Measurements from ENCODE around the gene PBXIP1.
"Not testable (repeated sequence)": the region's sequence is repeated elsewhere in the genome, so short reads cannot be mapped to it uniquely, and the experiment has no call there.

The PBXIP1 gene

DNA sequence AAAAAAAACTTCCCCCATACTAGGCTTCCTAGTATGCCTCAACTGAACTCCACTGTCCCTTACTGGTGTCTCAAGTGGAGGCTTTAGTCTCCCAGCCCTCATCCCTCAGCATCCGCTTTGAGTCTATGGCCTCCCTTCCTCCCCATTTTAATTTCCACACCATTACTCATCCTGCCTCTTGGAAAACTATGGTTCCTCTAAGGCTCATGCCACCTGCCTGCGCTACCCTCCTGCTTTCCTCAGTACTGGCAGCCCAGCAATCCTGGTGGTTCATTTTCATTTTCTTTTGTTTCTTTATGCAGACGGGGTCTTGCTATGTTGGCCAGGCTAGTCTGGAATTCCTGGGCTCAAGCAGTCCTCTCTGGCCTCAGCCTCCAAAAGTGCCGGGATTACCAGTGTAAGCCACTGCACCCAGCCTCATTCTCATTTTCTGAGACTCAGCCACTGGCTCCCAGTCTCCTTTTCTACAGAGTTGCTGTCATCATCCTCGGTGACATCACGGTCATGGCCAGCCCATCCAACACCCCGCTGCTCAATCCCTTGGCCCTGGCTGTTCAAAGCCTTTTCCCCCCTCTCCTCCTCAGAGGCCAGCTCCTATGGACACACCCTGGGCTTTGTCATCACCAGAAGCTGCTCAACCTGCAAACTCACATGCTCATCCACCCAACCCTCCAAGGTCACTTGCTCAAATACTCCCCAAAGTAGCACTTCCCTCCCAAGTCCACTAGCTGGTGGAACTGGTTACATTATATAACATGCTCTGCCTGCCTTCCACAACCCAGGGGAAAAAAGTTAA, 17.1 kb downstream of the PBXIP1 start:
- DNase-seq (ENCODE audit: low spot score) (no peak), FAIRE-seq (no peak)

DNA sequence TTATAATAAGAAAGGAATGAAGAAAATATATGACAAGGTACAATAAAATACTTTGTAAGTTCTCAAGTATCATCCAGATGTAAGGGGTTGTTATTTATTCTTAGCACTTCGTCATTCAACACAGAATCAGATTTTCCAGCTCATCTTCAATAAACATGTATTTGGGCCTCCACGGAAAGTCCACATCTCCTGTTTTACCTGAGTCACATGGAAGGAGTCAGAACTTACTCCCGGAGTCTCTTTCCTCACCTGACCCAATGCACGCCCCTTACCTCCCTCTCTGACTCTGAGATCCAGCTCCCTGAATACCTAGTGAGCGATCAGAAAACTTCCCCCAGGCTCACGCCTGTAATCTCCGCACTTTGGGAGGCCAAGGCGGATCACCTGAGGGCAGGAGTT, 17.9 kb downstream of the PBXIP1 start:
- FAIRE-seq, result no peak
- no peak for DNase-seq (ENCODE audit: low spot score)

DNA sequence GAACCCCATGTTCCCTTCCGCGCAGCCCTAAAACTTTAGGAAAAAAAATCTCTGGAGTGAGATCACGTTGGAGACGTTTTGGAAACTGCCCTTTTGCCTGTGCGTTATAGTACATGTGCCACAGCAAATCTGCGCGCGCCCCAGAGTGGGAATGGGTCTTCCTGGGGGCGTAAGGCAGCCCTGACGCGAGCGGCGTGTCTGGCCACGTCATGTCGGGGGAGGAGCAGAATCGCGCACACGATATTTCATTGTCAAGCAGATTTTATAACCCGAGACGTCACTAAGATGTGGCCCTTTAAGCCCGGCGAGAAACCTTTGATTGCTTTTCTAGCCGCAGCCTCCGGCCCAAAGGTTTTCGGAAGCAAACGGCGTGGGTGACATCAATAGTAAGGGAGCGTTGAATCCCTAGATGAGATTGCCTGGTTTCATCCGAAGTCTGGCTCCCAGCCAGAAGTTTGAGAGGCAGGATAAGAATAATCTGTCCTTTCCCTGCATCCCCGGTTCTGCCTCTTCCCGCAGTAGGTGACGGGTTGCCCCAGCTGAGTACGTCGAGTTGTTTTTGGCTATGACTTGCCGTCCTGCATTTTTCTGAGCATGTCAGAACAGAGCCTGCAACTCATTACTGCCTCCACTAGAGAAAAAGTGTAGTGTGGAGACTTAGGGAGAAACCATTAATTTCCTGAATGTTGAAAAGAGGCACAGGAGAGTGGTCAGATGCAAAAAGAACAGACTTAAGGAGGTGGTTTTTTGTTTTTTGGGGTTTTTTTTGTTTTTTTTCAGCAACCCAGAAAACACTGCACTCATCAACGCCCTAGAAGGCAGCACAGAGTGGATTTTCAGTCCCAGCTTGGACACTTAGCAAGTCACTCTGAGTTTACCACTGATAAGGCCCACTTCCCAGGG, 18.6 kb downstream of the PBXIP1 start:
- no peak for FAIRE-seq

DNA sequence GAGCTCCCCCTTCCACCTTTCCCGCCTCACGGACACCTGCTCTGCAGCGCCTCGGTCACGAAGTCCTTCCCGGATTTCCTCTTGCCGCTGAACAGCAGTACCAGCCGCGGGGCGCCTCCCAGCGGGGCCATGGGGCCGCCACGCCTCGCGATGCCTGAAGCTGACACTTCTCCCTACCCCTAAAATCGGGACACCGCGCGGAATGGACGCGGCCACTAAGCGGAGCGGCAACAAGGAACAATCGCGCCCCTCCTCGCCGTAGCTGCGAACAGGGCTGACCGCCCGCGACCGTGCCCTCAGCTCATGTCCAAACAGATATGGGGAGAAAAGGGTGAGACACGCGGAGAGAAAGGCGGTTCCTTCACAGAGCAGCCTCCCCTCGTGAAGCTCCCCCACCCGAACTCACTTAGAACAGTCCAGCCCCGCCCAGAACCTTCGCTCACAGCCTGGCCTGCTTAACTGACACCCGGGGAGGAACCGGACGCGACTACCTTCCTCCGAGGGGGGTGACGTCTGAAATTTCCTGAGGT, 19.3 kb downstream of the PBXIP1 start, which contains the start of gene PMVK:
Gene PMVK (minus strand): TSS at position 165 of the 530 bp plus-strand sequence. CDS start 34 bp downstream, at position 131.
- peak; percentile 84 for DNase-seq (ENCODE audit: low spot score)
- no peak for FAIRE-seq

More for the DNA sequence above, 18.6 kb downstream of the PBXIP1 start:
- DNase-seq (ENCODE audit: low spot score), result peak; percentile 79

DNA sequence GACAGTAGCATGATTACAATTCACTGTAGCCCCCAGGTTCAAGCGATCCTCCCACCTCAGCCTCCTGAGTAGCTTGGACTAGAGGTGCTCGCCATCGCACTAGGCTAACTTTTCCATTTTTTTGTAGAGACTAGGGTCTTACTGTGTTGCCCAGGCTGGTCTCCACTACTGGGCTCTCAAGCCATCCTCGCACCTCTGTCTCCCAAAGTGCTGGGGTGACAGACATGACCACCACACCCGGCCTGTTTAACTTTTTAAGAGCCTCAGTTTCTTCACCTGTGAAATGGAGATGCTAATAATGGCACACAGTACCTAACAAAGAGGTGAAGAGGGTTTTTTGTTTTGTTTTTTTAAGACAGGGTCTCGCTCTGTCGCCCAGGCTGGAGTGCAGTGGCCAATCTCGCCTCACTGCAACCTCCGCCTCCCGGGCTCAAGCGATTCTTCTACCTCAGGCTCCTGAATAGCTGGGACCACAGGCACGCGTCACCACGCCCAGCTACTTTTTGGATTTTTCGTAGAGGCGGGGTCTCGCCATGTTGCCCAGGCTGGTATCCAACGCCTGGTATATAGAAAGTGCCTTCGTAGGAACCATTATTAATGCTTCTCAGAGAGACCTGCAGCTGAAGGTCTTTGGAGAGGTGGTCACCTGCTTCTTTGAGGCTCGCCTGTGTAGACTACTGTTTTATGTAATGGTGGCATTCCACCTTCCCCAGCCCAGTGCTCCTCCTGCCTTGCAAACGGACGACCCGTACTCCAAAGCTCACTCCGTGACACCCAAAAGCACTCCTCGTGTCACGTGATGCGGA, 19.9 kb downstream of the PBXIP1 start:
- FAIRE-seq (no peak), DNase-seq (ENCODE audit: low spot score) (no peak)

DNA sequence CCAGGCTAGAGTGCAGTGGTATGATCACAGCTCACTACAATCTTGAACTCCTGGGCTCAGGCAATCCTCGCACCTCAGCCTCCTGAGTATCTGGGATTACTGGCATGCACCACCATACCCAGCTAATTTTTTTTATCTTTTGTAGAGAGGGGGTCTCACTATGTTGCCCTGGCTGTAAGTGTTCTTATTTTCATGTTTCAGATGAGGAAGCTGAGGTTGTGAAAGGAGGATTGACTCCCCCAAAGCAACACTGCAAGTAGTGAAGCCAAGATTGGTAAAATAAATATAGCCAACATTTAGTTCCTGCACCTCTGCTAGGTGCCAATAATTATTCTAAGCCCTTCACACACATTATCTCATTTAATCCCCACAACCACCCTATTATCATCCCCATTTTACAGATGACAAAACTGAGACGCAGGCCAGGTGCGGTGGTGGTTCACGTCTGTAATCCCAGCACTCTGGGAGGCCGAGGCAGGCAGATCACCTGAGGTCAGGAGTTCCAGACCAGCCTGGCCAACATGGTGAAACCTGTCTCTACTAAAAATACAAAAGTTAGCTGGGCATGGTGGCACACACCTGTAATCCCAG, 21.4 kb downstream of the PBXIP1 start:
- FAIRE-seq, result no peak
- no peak for DNase-seq (ENCODE audit: low spot score)

DNA sequence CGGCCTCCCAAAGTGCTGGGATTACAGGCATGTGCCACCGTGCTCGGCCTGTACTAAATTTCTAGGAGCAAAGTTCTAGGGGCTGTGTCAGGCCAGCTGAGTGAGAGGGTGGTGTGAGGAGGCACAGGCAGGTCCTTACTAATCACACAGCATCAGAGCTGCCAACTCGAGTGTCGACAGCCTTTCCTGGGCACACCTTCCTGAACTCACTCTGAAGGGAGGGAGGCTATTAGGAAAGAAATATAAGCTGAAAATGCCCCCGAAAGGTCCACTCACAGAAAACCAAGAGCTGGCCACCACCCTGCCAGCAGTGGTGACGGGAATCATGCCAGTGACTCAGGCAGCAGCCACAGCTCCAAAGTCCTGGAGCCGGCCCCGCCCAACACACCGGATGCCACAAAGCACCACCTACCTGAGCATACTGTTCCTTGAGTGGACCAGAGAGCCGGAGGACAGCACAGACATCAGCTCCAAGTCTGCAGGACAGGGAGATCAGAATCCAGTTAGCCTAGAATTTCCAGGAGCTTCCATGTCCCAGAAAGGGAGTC, 23.9 kb downstream of the PBXIP1 start:
- peak; percentile 78 for FAIRE-seq
- DNase-seq (ENCODE audit: low spot score), result peak; percentile 74

DNA sequence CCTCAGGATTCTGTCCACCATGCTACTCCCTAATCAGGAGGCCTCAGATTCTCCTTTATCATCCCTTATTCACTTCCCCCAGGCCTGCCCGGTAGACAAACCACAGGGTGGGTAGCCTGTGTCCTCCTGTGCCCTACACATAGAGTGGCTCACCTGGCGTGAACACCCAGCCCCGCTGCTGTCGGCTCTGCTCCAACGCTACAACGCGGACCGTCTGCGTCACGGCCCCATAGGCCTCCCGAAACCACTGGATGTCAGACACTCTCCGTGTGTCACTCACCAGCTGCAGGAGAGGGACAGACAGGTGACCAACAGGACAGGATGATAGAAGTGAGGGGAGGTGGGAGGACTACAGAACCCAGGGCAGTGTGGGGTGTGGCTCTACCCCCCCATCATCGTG, 29.7 kb downstream of the PBXIP1 start:
- DNase-seq (ENCODE audit: low spot score), result no peak
- no peak for FAIRE-seq

DNA sequence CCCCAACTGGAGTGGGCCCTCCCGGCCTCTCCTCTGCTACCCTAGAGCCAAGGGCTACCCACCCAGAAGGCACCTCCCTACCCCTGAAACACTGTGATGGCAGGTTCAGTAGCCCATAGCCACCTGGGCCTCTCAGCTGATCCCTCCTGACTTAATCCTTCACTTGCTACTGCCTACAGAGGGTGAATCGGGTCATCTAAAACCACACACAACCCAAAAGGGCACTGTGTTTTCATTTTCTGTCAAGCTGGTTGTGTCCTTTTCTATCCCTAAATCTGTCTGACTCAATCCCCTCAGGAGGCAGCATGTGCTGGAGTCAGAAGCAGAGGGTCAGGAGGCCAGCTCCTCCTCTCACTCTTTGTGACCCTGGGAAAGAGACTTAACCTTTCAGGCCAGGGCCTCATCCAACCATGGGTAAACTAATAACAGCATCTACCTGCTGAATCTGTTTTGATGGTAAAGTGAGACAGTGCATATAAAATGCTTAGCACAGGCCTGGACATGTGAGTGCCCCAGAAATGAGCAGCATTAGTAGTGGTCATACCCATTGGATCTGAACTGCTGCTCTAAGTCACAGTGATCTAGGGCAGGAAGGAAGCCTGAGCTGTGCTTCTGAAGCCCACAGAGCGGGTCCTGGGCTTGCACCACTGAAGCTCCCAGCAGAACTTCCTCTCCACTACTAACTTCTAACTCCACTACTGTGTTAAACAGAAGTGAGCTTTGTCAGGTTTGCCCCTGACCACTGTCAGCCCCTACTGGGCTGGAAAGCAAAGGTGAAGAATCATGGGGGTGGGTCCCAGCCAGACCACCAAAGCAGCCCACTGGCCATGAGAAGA, 30.3 kb downstream of the PBXIP1 start:
- no peak for FAIRE-seq

DNA sequence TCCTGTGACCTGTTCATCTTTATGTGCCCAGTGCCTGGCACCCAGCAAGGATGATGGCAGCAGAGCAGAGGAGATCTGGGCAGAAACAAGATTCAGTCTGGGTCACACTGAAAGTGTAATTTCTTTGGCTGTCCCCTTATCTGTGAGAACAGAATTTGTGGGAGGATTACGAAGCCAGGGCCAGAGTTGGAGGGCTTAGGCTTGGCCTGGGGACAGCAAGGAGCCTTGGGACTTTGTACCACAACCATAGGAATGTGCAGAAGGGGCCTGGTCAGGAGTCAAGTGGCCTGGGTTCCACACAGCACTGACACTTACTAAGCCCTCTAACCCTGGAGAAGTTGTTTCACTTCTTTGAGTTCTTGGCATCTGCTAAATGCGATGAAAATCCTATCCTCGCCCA, 32.2 kb downstream of the PBXIP1 start:
- DNase-seq (ENCODE audit: low spot score) (no peak), FAIRE-seq (no peak)

More for the DNA sequence above, 30.3 kb downstream of the PBXIP1 start:
- no peak for DNase-seq (ENCODE audit: low spot score)

DNA sequence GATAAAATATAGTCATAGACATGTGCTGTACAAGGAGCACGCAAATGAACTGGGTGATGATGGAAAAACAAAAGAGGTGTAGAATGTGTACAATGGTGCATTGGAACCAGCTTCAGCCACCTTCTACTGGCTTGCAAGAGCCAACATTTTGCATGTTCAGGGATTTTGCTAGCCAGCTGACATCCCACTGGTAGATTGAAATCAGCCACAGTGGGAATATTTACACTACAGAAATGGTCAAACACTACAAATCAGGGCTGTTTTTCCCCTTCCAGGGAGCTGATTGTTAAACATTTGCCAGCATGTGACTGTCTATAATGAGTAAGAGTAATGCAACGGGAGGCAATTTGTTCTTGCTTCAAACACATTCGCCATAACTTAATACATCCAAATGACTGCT, 42.6 kb downstream of the PBXIP1 start:
- no peak for FAIRE-seq
- no peak for DNase-seq (ENCODE audit: low spot score)

DNA sequence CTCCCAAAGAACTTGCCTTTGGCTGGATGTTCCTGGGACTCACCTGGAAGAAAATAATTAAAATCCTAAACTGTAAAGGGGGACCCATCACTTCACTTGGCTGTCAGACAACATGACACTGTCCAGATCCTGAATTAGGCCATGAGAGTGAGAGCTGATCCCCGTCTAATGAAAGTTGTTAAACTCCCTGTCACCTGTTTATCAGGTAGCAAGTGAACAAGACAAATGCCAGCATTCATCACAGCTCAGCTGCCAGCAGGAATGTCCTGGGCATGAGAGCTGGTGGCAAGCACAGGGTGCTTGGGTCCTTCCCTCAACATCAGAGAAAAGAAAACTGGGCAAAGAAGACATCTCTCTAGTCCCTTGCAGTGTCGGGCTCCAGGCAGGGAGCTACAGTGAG, 43.1 kb downstream of the PBXIP1 start:
- FAIRE-seq (no peak), DNase-seq (ENCODE audit: low spot score) (no peak)

DNA sequence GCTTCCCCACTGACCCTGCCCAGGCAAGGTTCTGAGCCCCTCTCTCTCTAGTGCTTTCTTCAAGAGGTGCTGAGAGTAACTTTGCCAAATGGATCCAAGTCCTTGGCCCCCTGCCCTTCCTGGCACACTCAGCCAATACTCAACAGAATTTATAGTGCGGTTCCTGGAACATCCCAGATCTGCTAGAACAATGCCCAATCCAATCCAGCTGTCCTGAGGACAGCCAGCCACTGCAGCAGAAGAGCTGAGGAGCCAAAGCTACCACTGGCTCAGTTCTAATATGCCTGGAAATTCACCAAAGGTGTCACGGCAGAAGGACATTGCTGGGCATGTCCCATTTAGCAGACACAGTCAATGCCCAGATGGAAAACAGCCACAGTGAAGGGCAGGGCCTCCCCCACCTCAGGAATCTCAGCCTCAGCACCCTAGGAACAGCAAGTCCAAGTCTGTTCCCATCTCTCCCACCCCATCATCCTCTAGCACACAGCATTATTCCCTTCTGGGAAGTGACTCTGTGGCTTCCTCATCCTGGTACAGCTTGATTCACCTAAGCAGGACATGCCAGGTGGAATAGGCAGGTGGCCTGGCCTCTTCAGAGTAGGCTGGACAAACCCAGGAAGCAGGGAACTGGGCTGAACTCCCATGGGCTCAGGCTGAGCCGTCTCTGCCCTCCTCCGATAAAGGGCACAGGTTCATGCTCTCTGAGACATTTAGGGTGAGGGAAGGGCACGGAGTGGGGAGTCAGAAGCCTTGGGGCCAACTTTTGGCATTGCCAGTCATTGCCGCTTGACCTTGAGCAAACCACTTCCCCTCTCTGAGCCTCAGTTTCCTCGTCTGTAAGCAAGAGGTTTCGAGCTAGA, 44.0 kb downstream of the PBXIP1 start:
- no peak for FAIRE-seq

DNA sequence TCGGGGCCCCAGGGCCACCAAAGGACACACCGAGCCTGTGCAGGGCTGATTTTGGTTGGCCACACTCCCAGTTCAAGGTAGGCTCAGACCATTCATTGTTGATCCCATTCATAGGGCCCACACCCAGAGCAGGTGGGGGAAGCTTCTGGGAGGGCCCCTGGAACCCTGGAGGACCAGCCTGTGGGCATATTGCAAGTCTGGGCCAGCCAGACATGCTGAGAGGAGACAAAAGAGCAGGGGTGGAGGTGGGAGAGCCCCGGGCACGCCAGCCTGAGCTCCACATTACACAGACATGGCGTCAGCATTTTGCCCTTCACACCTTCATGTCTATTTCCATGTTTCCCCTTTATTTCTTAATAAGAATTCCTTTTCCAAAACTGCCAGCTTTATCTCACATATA, 45.0 kb downstream of the PBXIP1 start:
- no peak for DNase-seq (ENCODE audit: low spot score)
- no peak for FAIRE-seq

More for the DNA sequence above, 44.0 kb downstream of the PBXIP1 start:
- DNase-seq (ENCODE audit: low spot score), result no peak

DNA sequence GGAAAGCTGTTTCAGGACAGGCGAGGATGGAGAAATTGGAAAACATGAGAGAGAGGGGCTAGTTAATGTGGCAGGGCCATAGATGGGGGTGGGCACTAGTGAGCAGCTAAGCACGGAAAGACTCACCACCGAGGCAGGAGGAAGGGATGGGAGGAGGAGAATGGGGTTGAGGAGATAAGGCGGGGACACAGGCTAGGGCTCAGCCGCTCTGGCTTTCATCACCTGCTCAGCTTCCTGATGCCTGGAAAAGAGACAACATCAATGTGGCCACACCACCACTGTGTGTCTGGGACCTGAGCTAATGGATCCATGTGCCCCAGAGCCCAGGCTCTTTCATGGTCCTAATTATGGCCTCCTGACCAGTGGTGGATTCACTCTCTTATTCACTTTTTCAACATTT, 47.0 kb downstream of the PBXIP1 start:
- no peak for FAIRE-seq

DNA sequence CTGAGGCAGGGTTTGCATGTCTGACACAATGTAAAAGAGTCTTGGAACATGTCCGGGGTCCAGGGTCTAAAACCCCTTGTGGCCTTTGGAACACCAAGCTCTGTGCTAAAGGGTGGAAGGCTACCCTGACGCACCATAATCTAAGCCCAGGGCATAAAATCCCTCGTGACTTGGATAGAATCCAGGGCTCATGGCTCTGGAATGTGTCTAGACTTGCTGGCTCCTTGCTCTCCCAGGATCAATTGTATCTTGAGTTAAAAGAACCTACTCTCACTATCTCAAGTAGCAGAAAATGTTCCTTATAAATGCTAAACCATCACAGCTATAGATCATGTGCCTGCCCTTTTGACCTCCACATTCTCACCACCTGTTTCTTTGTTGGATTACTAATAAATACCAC, 47.8 kb downstream of the PBXIP1 start:
- not testable (repeated sequence) for FAIRE-seq; DNase-seq (ENCODE audit: low spot score)

More for the DNA sequence above, 47.0 kb downstream of the PBXIP1 start:
- DNase-seq (ENCODE audit: low spot score), result no peak

DNA sequence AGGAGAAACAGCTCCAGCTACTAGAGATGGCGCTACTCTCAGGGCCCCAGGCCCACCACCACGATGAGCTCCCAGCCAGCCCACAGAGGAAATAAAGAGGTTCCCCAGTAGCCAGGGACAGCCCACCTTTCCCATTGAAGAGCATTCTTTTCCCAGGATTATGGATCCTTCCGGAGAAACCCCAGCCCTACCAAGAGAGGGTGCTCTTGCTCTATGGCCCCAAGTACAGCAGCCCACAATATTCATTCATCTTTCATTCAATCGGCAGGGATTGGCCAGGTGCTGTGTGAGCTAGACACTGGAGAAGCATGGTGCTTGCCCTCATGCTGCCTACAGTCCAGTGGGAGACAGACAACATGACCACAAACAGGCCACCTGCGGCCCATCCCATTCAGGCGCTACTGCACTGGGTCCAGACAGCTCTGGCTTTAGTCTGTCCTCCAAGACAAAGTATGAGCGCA, 49.2 kb downstream of the PBXIP1 start:
- FAIRE-seq (no peak), DNase-seq (ENCODE audit: low spot score) (no peak)

DNA sequence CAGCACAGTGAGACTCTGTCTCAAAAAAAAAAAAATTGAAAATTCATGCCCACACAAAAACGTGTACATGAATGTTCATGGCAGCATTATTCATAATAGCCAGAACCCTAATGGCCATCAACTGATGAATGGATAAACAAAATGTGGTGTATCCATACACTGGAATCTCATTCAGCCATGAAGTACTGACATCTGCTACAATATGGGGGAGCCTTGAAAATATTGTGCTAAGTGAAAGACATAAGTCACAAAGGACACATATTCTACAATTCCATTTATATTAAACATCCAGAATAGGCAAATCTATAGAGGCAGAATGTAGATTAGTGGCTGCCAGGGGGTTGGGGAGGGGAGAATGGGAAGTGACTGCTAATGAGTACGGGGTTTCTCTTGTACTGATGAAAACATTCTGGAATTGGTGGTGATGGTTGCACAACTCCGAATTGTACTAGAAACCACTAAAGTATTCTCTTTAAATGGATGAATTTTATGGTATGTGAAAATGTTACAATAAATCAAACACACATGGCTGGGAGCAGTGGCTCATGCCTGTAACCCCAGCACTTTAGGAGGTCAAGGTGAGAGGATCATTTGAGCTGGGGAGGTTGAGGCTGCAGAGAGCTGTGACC, 52.8 kb downstream of the PBXIP1 start:
- no peak for FAIRE-seq
- no peak for DNase-seq (ENCODE audit: low spot score)

Data from RCC 7860 (cell line).